ENCODE results near the gene SFMBT1.

The SFMBT1 gene

GRCh38 chr3:52990637-52991036 is 55.2 kb downstream of the SFMBT1 start:
- DNase-seq (ENCODE audit: low read depth), result no peak

- peak; percentile 65 for DNase-seq (ENCODE audit: low read depth)
Observed at GRCh38 chr3:52986938-52987337, 58.9 kb downstream of the SFMBT1 start.

GRCh38 chr3:52986049-52986448 is 59.8 kb downstream of the SFMBT1 start:
- DNase-seq (ENCODE audit: low read depth), result peak; percentile 79

GRCh38 chr3:52983828-52984227 is 62.0 kb downstream of the SFMBT1 start:
- no peak for DNase-seq (ENCODE audit: low read depth)

- DNase-seq (ENCODE audit: low read depth), result no peak
Observed at GRCh38 chr3:52983336-52983807, 62.5 kb downstream of the SFMBT1 start.

GRCh38 chr3:52982839-52983238 is 63.0 kb downstream of the SFMBT1 start:
- no peak for DNase-seq (ENCODE audit: low read depth)

GRCh38 chr3:52979190-52979983 is 66.5 kb downstream of the SFMBT1 start:
- no peak for DNase-seq (ENCODE audit: low read depth)

GRCh38 chr3:52978109-52978754 is 67.6 kb downstream of the SFMBT1 start:
- no peak for DNase-seq (ENCODE audit: low read depth)

GRCh38 chr3:52973806-52974205 is 72.1 kb downstream of the SFMBT1 start:
- DNase-seq (ENCODE audit: low read depth), result peak; percentile 94

GRCh38 chr3:52971895-52972294 is 74.0 kb downstream of the SFMBT1 start:
- DNase-seq (ENCODE audit: low read depth), result no peak

- DNase-seq (ENCODE audit: low read depth), result no peak
Observed at GRCh38 chr3:52967398-52967797, 78.5 kb downstream of the SFMBT1 start.

GRCh38 chr3:52962160-52962559 is 83.7 kb downstream of the SFMBT1 start:
- no peak for DNase-seq (ENCODE audit: low read depth)

- DNase-seq (ENCODE audit: low read depth), result no peak
Observed at GRCh38 chr3:52959773-52960172, 86.1 kb downstream of the SFMBT1 start.

GRCh38 chr3:52939600-52939999 is 106.3 kb downstream of the SFMBT1 start:
- DNase-seq (ENCODE audit: low read depth), result no peak

- peak; percentile 66 for DNase-seq (ENCODE audit: low read depth)
Observed at GRCh38 chr3:52934630-52935530, 111.0 kb downstream of the SFMBT1 start.

GRCh38 chr3:52931889-52932288 is 114.0 kb downstream of the SFMBT1 start:
- DNase-seq (ENCODE audit: low read depth), result no peak

- DNase-seq (ENCODE audit: low read depth), result no peak
Observed at GRCh38 chr3:52931328-52931727, 114.5 kb downstream of the SFMBT1 start.

GRCh38 chr3:52930748-52931147 is 115.1 kb downstream of the SFMBT1 start:
- DNase-seq (ENCODE audit: low read depth), result no peak

GRCh38 chr3:52926554-52926953 is 119.3 kb downstream of the SFMBT1 start:
- DNase-seq (ENCODE audit: low read depth), result no peak

- DNase-seq (ENCODE audit: low read depth), result no peak
Observed at GRCh38 chr3:52925405-52926313, 120.2 kb downstream of the SFMBT1 start.

- no peak for DNase-seq (ENCODE audit: low read depth)
Observed at GRCh38 chr3:52923963-52924362, 121.9 kb downstream of the SFMBT1 start.

Measured in amniotic epithelial cell (primary cell).